ENCODE results near the gene PRSS27. TPM values are rescaled to one million over a fixed set of nuclear protein-coding genes. Genes with fewer than 3 reads are reported as not detected.
A peak's percentile ranks its signal among the peaks of the same experiment; 100 is the strongest.
"Not testable (repeated sequence)": the region's sequence is repeated elsewhere in the genome, so short reads cannot be mapped to it uniquely, and the experiment has no call there.

The PRSS27 gene
- total RNA-seq, 2 experiments from 2014 or later: 0.70 to 1.0 TPM

GRCh38 chr16:2683041-2683440 is 37.0 kb downstream of the PRSS27 start:
- Mint-ChIP-seq H3K4me1 (ENCODE audit: low read depth) (peaks cover 47% of the 10 kb centered on the region), H3K36me3 (ENCODE audit: low read depth) (peaks cover 15% of the 10 kb centered on the region), H3K4me3 (peak overlapping the region; percentile 94), H3K27ac (peak overlapping the region; percentile 90)
- H3K9me3 Mint-ChIP-seq (ENCODE audit: insufficient read depth); H3K27me3 Mint-ChIP-seq (ENCODE audit: low read depth); ATAC-seq: not testable (repeated sequence)
- ChIA-PET POLR2A (interaction anchor here (1.0 to 1.7 kb wide), 5 partner anchors 9 to 76 kb away, joined by 6 to 19 read pairs (median 10); partner anchors contain the start of gene SRRM2), CTCF (interaction anchor here (1.0 kb wide), 1 partner anchor 201 kb away, joined by 3 read pairs; no protein-coding TSS in a partner anchor)
- DNase-seq: peak; percentile 35

GRCh38 chr16:2682209-2683021 is 37.6 kb downstream of the PRSS27 start, which contains the start of gene KCTD5:
KCTD5 (plus strand) TSS chr16:2682523; CDS start chr16:2682549, 26 bp downstream.
- peak; percentile 94 for ATAC-seq

GRCh38 chr16:2680360-2680759 is 39.7 kb downstream of the PRSS27 start:
- H3K9me3 Mint-ChIP-seq (ENCODE audit: insufficient read depth); CTCF ChIA-PET; POLR2A ChIA-PET; DNase-seq; H3K27me3 Mint-ChIP-seq (ENCODE audit: low read depth); H3K27ac Mint-ChIP-seq; ATAC-seq: not testable (repeated sequence)
- peaks cover 30% of the 10 kb centered on the region for H3K4me1 Mint-ChIP-seq (ENCODE audit: low read depth)
- peaks cover 15% of the 10 kb centered on the region for H3K36me3 Mint-ChIP-seq (ENCODE audit: low read depth)
- peak overlapping the region; percentile 94 for H3K4me3 Mint-ChIP-seq

More at GRCh38 chr16:2682209-2683021, 37.6 kb downstream of the PRSS27 start, which contains the start of gene KCTD5:
- CTCF ChIA-PET: interaction anchor here (0.5 to 1.3 kb wide), 4 partner anchors 9 to 283 kb away, joined by 3 to 6 read pairs (median 3); no protein-coding TSS in a partner anchor
- Mint-ChIP-seq H3K4me3 (peak within 1 kb of the TSS; percentile 94), H3K4me1 (ENCODE audit: low read depth) (peaks cover 41% of the 10 kb centered on the region), H3K27ac (peak within 1 kb of the TSS; percentile 94), H3K9me3 (ENCODE audit: insufficient read depth) (no peaks in the 10 kb centered on the region), H3K36me3 (ENCODE audit: low read depth) (peaks cover 15% of the 10 kb centered on the region), H3K27me3 (ENCODE audit: low read depth) (no peaks in the 10 kb centered on the region)
- DNase-seq: peak; percentile 99
- POLR2A ChIA-PET: interaction anchor here (0.5 to 1.9 kb wide), 11 partner anchors 9 to 718 kb away, joined by 3 to 19 read pairs (median 4); partner anchors contain the start of genes FLYWCH2, RPS2 and SRRM2

- H3K9me3 Mint-ChIP-seq (ENCODE audit: insufficient read depth); CTCF ChIA-PET; H3K4me3 Mint-ChIP-seq; POLR2A ChIA-PET; H3K27me3 Mint-ChIP-seq (ENCODE audit: low read depth); ATAC-seq; H3K27ac Mint-ChIP-seq; DNase-seq: not testable (repeated sequence)
- Mint-ChIP-seq H3K36me3 (ENCODE audit: low read depth) (peaks cover 15% of the 10 kb centered on the region), H3K4me1 (ENCODE audit: low read depth) (peaks cover 30% of the 10 kb centered on the region)
These were observed 40.1 kb downstream of the PRSS27 start for GRCh38 chr16:2679902-2680301.

- H3K27me3 Mint-ChIP-seq (ENCODE audit: low read depth); H3K4me3 Mint-ChIP-seq; DNase-seq; POLR2A ChIA-PET; H3K27ac Mint-ChIP-seq; ATAC-seq; H3K9me3 Mint-ChIP-seq (ENCODE audit: insufficient read depth); CTCF ChIA-PET: not testable (repeated sequence)
- Mint-ChIP-seq H3K36me3 (ENCODE audit: low read depth) (peaks cover 12% of the 10 kb centered on the region), H3K4me1 (ENCODE audit: low read depth) (peaks cover 30% of the 10 kb centered on the region)
These were observed 41.6 kb downstream of the PRSS27 start for GRCh38 chr16:2678206-2678965.

- H3K9me3 Mint-ChIP-seq (ENCODE audit: insufficient read depth); H3K4me3 Mint-ChIP-seq; DNase-seq; H3K27me3 Mint-ChIP-seq (ENCODE audit: low read depth); CTCF ChIA-PET; H3K27ac Mint-ChIP-seq; POLR2A ChIA-PET; ATAC-seq: not testable (repeated sequence)
- peaks cover 11% of the 10 kb centered on the region for H3K36me3 Mint-ChIP-seq (ENCODE audit: low read depth)
- H3K4me1 Mint-ChIP-seq (ENCODE audit: low read depth): peaks cover 29% of the 10 kb centered on the region
These were observed 43.1 kb downstream of the PRSS27 start for GRCh38 chr16:2676937-2677336.

GRCh38 chr16:2675714-2676113 is 44.3 kb downstream of the PRSS27 start:
- H3K36me3 Mint-ChIP-seq (ENCODE audit: low read depth): peaks cover 11% of the 10 kb centered on the region
- H3K4me1 Mint-ChIP-seq (ENCODE audit: low read depth): peaks cover 31% of the 10 kb centered on the region
- ChIA-PET CTCF (interaction anchor here (0.7 kb wide), 1 partner anchor 245 kb away, joined by 3 read pairs; no protein-coding TSS in a partner anchor), POLR2A (interaction anchor here (0.7 kb wide), 1 partner anchor 70 kb away, joined by 3 read pairs; no protein-coding TSS in a partner anchor)
- DNase-seq (no peak), ATAC-seq (no peak)
- no peaks in the 10 kb centered on the region for H3K27me3 Mint-ChIP-seq (ENCODE audit: low read depth)
- H3K9me3 Mint-ChIP-seq (ENCODE audit: insufficient read depth): no peaks in the 10 kb centered on the region
- no peak overlapping the region for H3K4me3 Mint-ChIP-seq
- no peak overlapping the region for H3K27ac Mint-ChIP-seq

- CTCF ChIA-PET: no interaction called here
- POLR2A ChIA-PET: interaction anchor here (0.7 kb wide), 1 partner anchor 71 kb away, joined by 3 read pairs; no protein-coding TSS in a partner anchor
- Mint-ChIP-seq H3K4me1 (ENCODE audit: low read depth) (peaks cover 34% of the 10 kb centered on the region), H3K9me3 (ENCODE audit: insufficient read depth) (no peaks in the 10 kb centered on the region), H3K27ac (no peak overlapping the region), H3K36me3 (ENCODE audit: low read depth) (peaks cover 14% of the 10 kb centered on the region), H3K4me3 (no peak overlapping the region), H3K27me3 (ENCODE audit: low read depth) (no peaks in the 10 kb centered on the region)
- no peak for ATAC-seq
- no peak for DNase-seq
These were observed 45.0 kb downstream of the PRSS27 start for GRCh38 chr16:2675021-2675420.

GRCh38 chr16:2673066-2673999 is 46.7 kb downstream of the PRSS27 start:
- peak overlapping the region; percentile 84 for H3K4me3 Mint-ChIP-seq
- CTCF ChIA-PET: interaction anchor here (1.1 to 1.3 kb wide), 2 partner anchors 9 to 10 kb away, joined by 5 to 6 read pairs; partner anchors contain the start of gene KCTD5
- ATAC-seq (peak; percentile 98), DNase-seq (peak; percentile 99)
- peaks cover 42% of the 10 kb centered on the region for H3K4me1 Mint-ChIP-seq (ENCODE audit: low read depth)
- POLR2A ChIA-PET: interaction anchor here (1.7 kb wide), 1 partner anchor 9 kb away, joined by 19 read pairs; the partner anchor contains the start of gene KCTD5
- H3K9me3 Mint-ChIP-seq (ENCODE audit: insufficient read depth): no peaks in the 10 kb centered on the region
- H3K27ac Mint-ChIP-seq: peak overlapping the region; percentile 85
- H3K27me3 Mint-ChIP-seq (ENCODE audit: low read depth): no peaks in the 10 kb centered on the region
- H3K36me3 Mint-ChIP-seq (ENCODE audit: low read depth): peaks cover 24% of the 10 kb centered on the region

- Mint-ChIP-seq H3K36me3 (ENCODE audit: low read depth) (peaks cover 35% of the 10 kb centered on the region), H3K9me3 (ENCODE audit: insufficient read depth) (no peaks in the 10 kb centered on the region), H3K27me3 (ENCODE audit: low read depth) (no peaks in the 10 kb centered on the region), H3K27ac (no peak overlapping the region), H3K4me3 (peak overlapping the region; percentile 73), H3K4me1 (ENCODE audit: low read depth) (peaks cover 42% of the 10 kb centered on the region)
- POLR2A ChIA-PET: no interaction called here
- no peak for DNase-seq
- no peak for ATAC-seq
- CTCF ChIA-PET: no interaction called here
These were observed 48.3 kb downstream of the PRSS27 start for GRCh38 chr16:2671741-2672140.

GRCh38 chr16:2671193-2671592 is 48.8 kb downstream of the PRSS27 start:
- H3K9me3 Mint-ChIP-seq (ENCODE audit: insufficient read depth); H3K4me3 Mint-ChIP-seq; POLR2A ChIA-PET; H3K27me3 Mint-ChIP-seq (ENCODE audit: low read depth); ATAC-seq: not testable (repeated sequence)
- Mint-ChIP-seq H3K4me1 (ENCODE audit: low read depth) (peaks cover 42% of the 10 kb centered on the region), H3K36me3 (ENCODE audit: low read depth) (peaks cover 35% of the 10 kb centered on the region), H3K27ac (peak overlapping the region; percentile 25)
- CTCF ChIA-PET: interaction anchor here (1.2 kb wide), 1 partner anchor 10 kb away, joined by 4 read pairs; no protein-coding TSS in a partner anchor
- DNase-seq: peak; percentile 51
